Esophagus mucosa (tissue), 1 donor: Measurements from ENCODE around the gene ABHD12. TPM values are rescaled to one million over a fixed set of nuclear protein-coding genes. Genes with fewer than 3 reads are reported as not detected.
"Not testable (repeated sequence)": the region's sequence is repeated elsewhere in the genome, so short reads cannot be mapped to it uniquely, and the experiment has no call there.

Experiments used
- ATAC-seq: fragments of 200-7000 bp; cut with Tn5 transposase; one replicate; pipeline ENCODE4 v1.9.1; 2020
- total RNA-seq: library from RNA; stranded (reverse); gene quantifications from one replicate; pipeline ENCODE4 v1.2.4, GENCODE V29; 2023
- donor health status: DM: yes; HTN: yes; CAD: no.

Gene ABHD12
- total RNA-seq, 1 donor from 2014 or later = 29.4 TPM

GRCh38 chr20:25320035-25320800 lies 70.4 kb downstream of the ABHD12 start:
- ATAC-seq = no peak

- no peak for ATAC-seq
These were observed 71.2 kb downstream of the ABHD12 start for GRCh38 chr20:25319241-25320034.

DNA sequence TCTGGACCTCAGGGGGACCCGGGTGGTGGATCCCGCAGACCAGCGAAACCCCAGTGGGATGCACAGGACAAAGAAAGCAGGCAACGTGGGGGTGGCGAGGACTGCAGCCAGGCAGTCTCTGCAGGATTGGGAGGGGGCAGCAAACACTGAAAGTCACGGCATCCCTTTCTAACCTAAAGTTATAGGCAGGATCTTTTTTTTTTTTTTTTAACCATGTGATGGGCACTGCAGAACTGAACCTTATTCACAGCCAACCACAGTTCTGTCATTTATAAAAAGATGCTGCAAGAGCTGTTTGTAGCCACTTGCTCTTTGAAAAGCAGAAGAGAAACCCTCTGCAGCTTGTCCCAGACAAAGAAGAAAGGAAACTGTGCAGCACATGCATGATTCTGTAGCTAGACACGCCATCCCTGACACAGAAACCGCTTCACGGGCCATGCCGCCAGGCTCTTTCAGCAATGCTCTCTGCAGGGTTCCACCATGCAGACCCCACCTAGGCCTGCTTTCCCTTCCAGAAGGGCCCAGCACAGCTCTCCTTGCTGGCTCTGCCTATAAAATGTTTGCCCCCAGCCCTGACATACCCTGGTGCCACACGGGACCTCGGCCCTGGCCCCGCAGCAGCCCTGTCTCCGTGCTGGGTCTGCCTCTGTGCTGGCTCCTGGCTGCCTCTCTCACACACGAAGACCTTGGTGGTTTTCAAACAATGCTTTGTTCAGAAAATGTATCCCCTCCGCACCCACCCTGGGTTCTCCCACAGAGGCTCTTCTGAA lies 72.0 kb downstream of the ABHD12 start:
- ATAC-seq = peak; percentile 27

DNA sequence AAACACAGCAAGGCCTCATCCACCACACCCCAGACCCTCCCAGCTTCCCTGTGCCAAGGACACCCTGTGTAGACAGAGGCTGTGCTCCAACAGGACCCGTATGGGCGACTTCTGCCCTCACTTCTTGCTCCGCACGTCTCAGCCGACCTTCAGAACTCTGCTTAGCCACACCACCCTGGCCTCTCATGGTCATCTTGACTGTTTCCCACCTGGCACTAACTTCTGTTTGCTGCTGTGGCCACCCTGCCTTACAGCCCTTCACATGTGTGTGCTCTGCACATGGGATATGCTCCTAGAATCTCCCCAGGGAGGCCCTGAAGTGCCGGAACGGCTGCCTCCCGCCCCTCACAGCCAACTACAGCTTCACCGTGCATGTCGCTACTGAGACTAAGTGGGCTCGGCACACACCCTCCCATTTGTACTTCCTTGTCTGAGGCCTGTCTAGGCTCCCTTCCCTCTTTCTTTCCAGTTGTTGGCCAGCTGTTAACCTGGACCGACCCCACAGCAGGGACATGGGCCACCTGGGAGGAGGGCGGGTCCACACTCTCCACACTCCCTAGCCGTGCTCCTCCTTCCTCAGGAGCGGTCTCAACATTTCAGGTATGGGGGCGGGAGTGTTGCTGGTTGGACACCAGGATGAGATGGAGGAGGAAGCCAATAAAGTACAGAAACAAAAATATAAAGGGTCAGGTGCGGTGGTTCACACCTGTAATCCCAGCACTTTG lies 73.1 kb downstream of the ABHD12 start:
- peak; percentile 5 for ATAC-seq

DNA sequence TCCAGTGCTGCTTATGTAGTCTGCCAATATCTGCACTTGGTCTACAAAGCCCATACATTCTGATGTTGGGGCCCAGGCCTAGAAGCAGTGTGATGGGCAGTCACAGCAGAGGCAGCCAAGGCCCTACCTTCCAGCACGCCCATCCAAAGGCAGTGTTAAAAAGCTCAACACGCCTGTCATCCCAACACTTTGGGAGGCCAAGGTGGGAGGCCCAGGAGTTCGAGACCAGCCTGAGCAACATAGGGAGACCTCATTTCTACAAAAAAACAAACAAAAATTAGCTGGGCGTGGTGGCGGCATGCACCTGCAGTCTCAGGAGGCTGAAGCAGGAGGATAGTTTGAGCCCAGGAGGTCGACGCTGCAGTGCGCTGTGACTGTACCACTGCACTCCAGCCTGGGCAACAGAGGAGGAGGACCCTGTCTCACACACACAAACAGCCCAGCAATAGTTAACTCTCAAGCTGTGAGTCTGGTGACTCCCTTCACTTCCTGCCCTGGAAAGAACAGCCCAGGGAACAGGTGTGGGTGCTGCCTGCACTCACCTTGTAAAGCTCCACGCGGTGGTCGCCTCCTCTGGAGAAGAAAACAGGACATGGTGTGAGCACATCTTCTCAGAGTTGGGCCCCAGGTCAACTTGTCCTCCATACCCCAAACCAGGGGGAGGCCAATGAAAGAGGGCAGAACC lies 74.0 kb downstream of the ABHD12 start:
- ATAC-seq = no peak

GRCh38 chr20:25315418-25316210 lies 75.0 kb downstream of the ABHD12 start:
- ATAC-seq = peak; percentile 36

- ATAC-seq = no peak
These were observed 75.9 kb downstream of the ABHD12 start for GRCh38 chr20:25314497-25315417.

- ATAC-seq = no peak
These were observed 77.0 kb downstream of the ABHD12 start for GRCh38 chr20:25313593-25313992.

DNA sequence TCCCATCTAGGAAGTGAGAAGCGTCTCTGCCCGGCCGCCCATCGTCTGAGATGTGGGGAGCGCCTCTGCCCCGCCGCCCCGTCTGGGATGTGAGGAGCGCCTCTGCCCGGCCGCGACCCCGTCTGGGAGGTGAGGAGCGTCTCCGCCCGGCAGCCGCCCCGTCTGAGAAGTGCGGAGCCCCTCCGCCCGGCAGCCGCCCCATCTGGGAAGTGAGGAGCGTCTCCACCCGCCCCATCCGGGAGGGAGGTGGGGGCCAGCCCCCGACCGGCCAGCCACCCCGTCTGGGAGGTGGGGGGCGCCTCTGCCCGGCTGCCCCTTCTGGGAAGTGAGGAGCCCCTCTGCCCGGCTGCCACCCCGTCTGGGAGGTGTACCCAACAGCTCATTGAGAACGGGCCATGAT lies 77.9 kb downstream of the ABHD12 start:
- not testable (repeated sequence) for ATAC-seq

GRCh38 chr20:25310921-25311728 lies 79.5 kb downstream of the ABHD12 start:
- ATAC-seq = no peak

- peak; percentile 90 for ATAC-seq
These were observed 80.2 kb downstream of the ABHD12 start for GRCh38 chr20:25310268-25310920.

GRCh38 chr20:25309395-25310267 lies 81.0 kb downstream of the ABHD12 start:
- ATAC-seq = peak; percentile 91

GRCh38 chr20:25308671-25309394 lies 81.8 kb downstream of the ABHD12 start:
- ATAC-seq = no peak

GRCh38 chr20:25308083-25308491 lies 82.5 kb downstream of the ABHD12 start:
- ATAC-seq = no peak

DNA sequence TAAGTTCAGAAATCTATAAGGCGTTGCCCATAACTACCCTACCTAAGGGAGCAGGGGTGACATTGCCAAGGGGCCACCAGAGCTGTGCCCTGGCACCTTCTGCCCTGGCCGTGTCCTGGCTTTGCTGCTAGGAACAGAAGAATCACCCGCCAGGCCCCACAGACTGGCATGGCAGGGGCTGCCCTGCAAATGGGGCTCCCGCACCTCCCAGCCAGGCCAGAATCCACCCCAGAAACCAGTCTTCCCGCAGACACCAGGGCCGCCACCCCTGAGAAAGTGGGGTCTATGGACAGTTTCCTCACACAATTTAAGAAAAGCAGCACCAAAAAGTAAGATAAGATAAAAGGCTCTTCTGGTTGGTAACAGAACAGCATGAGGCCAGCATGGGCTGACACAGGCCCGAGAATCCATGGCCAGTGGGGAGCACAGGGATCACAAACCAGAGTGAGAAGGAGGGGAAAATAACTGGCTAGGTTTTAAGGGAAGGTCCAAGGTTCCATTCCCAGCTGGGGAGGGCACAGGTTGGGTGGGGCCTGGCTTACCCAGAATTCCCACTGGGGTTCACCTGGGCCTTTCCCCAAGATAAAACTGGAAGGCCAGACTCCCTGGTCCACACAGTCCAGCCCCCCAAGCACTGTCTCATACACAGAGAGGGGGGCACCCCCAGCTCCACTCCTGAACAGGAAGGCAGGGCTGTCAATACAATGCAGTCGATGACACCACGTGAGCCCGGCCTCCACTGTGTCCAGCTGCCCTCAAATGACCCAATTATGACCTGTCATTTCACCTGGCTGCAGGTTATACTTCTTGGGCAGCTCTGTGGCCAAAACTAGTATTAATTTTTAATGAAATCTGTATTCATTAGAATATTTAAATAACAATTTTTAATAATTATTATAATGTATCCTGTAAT lies 83.4 kb downstream of the ABHD12 start:
- ATAC-seq = no peak
